Parathyroid adenoma (tissue), 2 donors: ENCODE measurements around the gene ZBTB46.
"Not testable (repeated sequence)": the region's sequence is repeated elsewhere in the genome, so short reads cannot be mapped to it uniquely, and the experiment has no call there.

Experiments
- H2AFZ ChIP-seq: fragments of 300-600 bp; sonication (generic); one replicate; pipeline ENCODE4 v1.7.0; 2017; ENCODE audit warnings: antibody characterized with exemption, mild to moderate bottlenecking
- H3K27ac ChIP-seq: fragments of 300-600 bp; sonication (generic); one replicate; pipeline ENCODE4 v1.7.0; 2017
- H3K27me3 ChIP-seq: fragments of 300-600 bp; sonication (generic); one replicate; pipeline ENCODE4 v1.7.0; 2017; ENCODE audit warnings: low read length; ENCODE audit not compliant: control insufficient read depth, insufficient read depth
- H3K36me3 ChIP-seq: fragments of 300-600 bp; sonication (generic); one replicate; pipeline ENCODE4 v1.7.0; 2017; ENCODE audit warnings: low read length; ENCODE audit not compliant: control insufficient read depth, insufficient read depth
- H3K4me1 ChIP-seq: fragments of 300-600 bp; sonication (generic); one replicate; pipeline ENCODE4 v1.7.0; 2017; ENCODE audit warnings: control low read depth
- H3K4me2 ChIP-seq: fragments of 300-600 bp; sonication (generic); one replicate; pipeline ENCODE4 v1.7.0; 2017; ENCODE audit warnings: low read length
- H3K4me3 ChIP-seq: fragments of 300-600 bp; sonication (generic); one replicate; pipeline ENCODE4 v1.7.0; 2017; ENCODE audit warnings: low read depth, low read length
- H3K79me2 ChIP-seq: fragments of 300-600 bp; sonication (generic); one replicate; pipeline ENCODE4 v1.7.0; 2017; ENCODE audit warnings: control low read depth
- H3K9ac ChIP-seq: fragments of 300-600 bp; sonication (generic); one replicate; pipeline ENCODE4 v1.7.0; 2017; ENCODE audit warnings: mild to moderate bottlenecking
- H3K9me3 ChIP-seq: fragments of 300-600 bp; sonication (generic); one replicate; pipeline ENCODE4 v1.7.0; 2017; ENCODE audit warnings: low read length; ENCODE audit not compliant: control insufficient read depth
- CTCF ChIP-seq: fragments of 300-600 bp; sonication (generic); IDR thresholded peaks from one replicate; pipeline ENCODE4 v1.7.0; 2017; ENCODE audit warnings: antibody characterized with exemption, mild to moderate bottlenecking
- donor health status: primary hyperparathyroidism.

ZBTB46 gene

DNA sequence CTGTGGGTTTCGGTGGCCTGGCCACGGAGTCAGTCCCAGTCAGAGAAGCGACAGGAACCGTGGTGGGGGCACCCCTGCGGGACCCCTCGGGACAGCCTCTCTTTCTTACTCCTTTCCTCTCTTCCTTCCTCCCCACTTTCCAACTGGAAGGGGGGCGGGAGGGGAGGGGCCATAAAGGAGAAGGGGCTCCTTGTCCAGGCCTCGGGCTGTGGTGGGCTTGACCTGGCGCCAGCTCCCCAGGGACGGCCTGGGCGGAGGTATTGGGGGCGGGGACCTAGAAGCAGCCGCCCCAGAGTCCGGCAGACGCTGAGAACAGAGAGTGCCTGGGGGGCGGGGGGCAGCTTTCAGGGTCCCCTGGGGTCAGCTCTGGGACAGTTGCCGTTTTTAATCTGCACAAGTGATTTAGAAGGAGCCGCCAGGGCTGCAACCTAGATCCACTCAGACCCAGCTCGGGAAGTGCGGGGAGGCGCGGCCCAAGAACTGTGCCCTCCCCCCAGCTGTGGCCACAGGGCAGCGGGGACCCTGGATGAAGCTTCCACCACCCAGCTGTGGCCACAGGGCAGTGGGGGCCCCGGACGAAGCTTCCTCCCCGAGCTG lies 23.8 kb upstream of the ZBTB46 start:
- TF ChIP-seq CTCF: no peak
- Histone ChIP-seq H3K4me2 (peak overlapping the region; percentile 34), H3K79me2 (no peaks in the 10 kb centered on the region), H3K9ac (no peak overlapping the region), H3K4me1 (peaks cover 14% of the 10 kb centered on the region), H2AFZ (peak overlapping the region; percentile 42), H3K27me3 (no peaks in the 10 kb centered on the region), H3K9me3 (no peaks in the 10 kb centered on the region), H3K4me3 (no peak overlapping the region), H3K27ac (peak overlapping the region; percentile 30), H3K36me3 (no peaks in the 10 kb centered on the region)

GRCh38 chr20:63854069-63854765 lies 23.2 kb upstream of the ZBTB46 start:
- TF ChIP-seq CTCF: no peak
- no peak overlapping the region for H3K9ac ChIP-seq
- H3K27me3 ChIP-seq: no peaks in the 10 kb centered on the region
- H3K79me2 ChIP-seq: no peaks in the 10 kb centered on the region
- peak overlapping the region; percentile 30 for H3K27ac ChIP-seq
- H3K4me3 ChIP-seq: no peak overlapping the region
- peaks cover 14% of the 10 kb centered on the region for H3K4me1 ChIP-seq
- no peaks in the 10 kb centered on the region for H3K36me3 ChIP-seq
- H3K9me3 ChIP-seq: no peaks in the 10 kb centered on the region
- no peak overlapping the region for H3K4me2 ChIP-seq
- H2AFZ ChIP-seq: no peak overlapping the region

GRCh38 chr20:63853733-63854068 lies 22.6 kb upstream of the ZBTB46 start:
- not testable (repeated sequence) for H3K4me2 ChIP-seq, H3K4me3 ChIP-seq, H3K27me3 ChIP-seq, H3K79me2 ChIP-seq, H3K9ac ChIP-seq, H3K9me3 ChIP-seq, H3K27ac ChIP-seq, H3K36me3 ChIP-seq, H2AFZ ChIP-seq
- peaks cover 14% of the 10 kb centered on the region for H3K4me1 ChIP-seq

DNA sequence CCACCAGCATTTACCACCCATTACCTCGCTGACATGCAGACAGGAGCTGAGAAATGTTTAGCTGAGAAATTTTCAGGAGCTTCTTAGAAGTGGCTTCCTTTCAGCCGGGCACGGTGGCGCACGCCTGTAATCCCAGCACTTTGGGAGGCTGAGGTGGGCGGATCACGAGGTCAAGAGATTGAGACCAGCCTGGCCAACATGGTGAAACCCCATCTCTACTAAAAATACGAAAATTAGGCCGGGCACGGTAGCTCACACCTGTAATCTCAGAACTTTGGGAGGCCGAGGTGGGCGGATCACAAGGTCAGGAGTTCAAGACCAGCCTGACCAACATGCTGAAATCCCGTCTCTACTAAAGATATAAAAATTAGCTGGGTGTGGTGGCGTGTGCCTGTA lies 20.5 kb upstream of the ZBTB46 start:
- not testable (repeated sequence) for H3K27me3 ChIP-seq, H3K9me3 ChIP-seq, H3K36me3 ChIP-seq, H3K4me3 ChIP-seq, H3K4me2 ChIP-seq, H3K79me2 ChIP-seq, H2AFZ ChIP-seq, H3K9ac ChIP-seq, H3K27ac ChIP-seq
- H3K4me1 ChIP-seq: peaks cover 14% of the 10 kb centered on the region

GRCh38 chr20:63850689-63851547 lies 19.9 kb upstream of the ZBTB46 start:
- no peaks in the 10 kb centered on the region for H3K79me2 ChIP-seq
- TF ChIP-seq CTCF: no peak
- H3K4me1 ChIP-seq: peaks cover 14% of the 10 kb centered on the region
- no peaks in the 10 kb centered on the region for H3K36me3 ChIP-seq
- H3K9me3 ChIP-seq: no peaks in the 10 kb centered on the region
- H2AFZ ChIP-seq: no peak overlapping the region
- no peak overlapping the region for H3K4me2 ChIP-seq
- H3K27me3 ChIP-seq: no peaks in the 10 kb centered on the region
- H3K4me3 ChIP-seq: no peak overlapping the region
- no peak overlapping the region for H3K27ac ChIP-seq
- H3K9ac ChIP-seq: no peak overlapping the region
